ENCODE results near the gene DLG2.

The DLG2 gene

DNA sequence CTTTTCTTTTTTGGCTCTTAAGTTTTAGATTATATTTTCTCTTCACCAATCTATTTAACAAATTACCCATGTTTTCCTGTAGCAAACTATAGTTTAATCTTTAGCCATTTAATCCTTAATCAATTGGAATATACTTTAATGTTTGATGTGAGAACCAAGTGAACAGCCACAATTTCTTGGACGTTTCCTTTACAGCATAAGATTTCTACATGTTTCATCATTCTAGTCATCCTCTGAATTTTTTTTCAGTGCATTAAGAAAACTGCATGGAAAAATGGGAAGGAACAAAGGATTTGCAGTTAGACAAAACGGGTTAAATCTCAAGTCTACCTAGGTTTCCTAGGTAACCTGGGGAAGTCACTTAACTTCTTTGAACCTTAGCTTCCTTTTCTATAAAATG, 1833.8 kb downstream of the DLG2 start:
- no peak for DNase-seq (ENCODE audit: low read depth)
- H3K4me3 ChIP-seq (replicated peaks; ENCODE audit: low read depth, low read length) = no peak overlapping the region
- TF ChIP-seq, protein P1, sequence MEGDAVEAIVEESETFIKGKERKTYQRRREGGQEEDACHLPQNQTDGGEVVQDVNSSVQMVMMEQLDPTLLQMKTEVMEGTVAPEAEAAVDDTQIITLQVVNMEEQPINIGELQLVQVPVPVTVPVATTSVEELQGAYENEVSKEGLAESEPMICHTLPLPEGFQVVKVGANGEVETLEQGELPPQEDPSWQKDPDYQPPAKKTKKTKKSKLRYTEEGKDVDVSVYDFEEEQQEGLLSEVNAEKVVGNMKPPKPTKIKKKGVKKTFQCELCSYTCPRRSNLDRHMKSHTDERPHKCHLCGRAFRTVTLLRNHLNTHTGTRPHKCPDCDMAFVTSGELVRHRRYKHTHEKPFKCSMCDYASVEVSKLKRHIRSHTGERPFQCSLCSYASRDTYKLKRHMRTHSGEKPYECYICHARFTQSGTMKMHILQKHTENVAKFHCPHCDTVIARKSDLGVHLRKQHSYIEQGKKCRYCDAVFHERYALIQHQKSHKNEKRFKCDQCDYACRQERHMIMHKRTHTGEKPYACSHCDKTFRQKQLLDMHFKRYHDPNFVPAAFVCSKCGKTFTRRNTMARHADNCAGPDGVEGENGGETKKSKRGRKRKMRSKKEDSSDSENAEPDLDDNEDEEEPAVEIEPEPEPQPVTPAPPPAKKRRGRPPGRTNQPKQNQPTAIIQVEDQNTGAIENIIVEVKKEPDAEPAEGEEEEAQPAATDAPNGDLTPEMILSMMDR (IDR thresholded peaks at IDR 0.05; ENCODE audit: low read length, missing control alignments) = no peak

DNA sequence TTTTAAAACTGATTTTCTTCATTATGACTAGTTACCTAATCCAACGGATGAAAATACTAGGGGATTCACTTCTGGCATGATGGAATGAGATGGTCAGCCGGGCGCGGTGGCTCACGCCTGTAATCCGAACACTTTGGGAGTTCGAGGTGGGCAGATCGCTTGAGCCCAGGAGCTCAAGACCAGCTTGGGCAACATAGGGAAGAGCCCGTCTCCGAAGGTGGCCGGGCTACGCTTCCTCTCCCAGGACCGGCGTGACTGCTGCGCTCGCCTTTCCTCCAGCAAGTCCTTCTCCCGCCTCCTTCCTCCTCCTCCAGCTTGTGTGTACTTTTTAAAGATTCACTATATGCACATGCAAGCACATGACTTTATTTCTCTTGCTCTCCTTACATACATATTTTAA, 1835.6 kb downstream of the DLG2 start:
- no peak overlapping the region for H3K4me3 ChIP-seq (replicated peaks; ENCODE audit: low read depth, low read length)
- DNase-seq (ENCODE audit: low read depth) = no peak

DNA sequence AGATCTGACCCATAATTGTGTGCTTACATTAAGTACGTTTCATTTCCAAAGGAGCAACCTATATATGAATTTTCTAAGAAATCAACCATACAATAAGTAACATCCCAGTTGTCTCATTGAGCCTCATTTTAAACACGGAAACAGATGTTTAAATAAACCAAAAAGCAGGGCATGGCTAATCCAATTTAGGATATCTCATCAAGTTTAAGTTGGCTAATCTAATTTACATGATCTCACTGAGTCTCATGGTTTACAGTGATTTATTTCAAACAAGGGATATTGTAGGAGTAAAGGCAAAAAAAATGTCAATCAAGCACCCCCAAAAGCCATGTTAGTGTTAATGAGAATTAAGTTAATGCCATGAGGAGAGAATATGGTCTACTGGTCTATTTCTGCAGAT, 1841.2 kb downstream of the DLG2 start:
- no peak for DNase-seq (ENCODE audit: low read depth)
- H3K4me3 ChIP-seq (replicated peaks; ENCODE audit: low read depth, low read length) = no peak overlapping the region
- TF ChIP-seq, protein P1 (IDR thresholded peaks at IDR 0.05; ENCODE audit: low read length, missing control alignments) = no peak

More for the DNA sequence above, 1835.6 kb downstream of the DLG2 start:
- TF ChIP-seq, protein P1 (IDR thresholded peaks at IDR 0.05; ENCODE audit: low read length, missing control alignments) = no peak

DNA sequence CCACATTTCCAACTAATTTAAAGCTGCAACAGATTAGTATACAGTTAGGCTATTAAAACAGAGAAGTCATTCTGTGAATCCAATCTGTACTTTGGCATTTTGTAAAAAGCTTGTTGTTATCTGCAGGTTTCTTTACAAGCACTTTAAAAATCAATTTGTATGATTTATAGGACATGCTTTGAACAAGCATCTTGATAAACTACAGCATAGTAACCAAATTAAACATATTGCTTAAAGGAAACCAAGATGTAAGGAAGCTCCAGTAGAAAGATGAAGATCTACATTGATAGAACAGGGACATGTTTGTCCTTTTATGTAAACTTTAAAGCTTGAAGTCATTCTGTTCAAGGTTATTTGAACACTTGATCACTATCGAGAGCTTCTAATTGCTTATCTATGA, 1842.7 kb downstream of the DLG2 start:
- TF ChIP-seq, protein P1 (IDR thresholded peaks at IDR 0.05; ENCODE audit: low read length, missing control alignments) = no peak
- no peak overlapping the region for H3K4me3 ChIP-seq (replicated peaks; ENCODE audit: low read depth, low read length)
- DNase-seq (ENCODE audit: low read depth) = no peak

DNA sequence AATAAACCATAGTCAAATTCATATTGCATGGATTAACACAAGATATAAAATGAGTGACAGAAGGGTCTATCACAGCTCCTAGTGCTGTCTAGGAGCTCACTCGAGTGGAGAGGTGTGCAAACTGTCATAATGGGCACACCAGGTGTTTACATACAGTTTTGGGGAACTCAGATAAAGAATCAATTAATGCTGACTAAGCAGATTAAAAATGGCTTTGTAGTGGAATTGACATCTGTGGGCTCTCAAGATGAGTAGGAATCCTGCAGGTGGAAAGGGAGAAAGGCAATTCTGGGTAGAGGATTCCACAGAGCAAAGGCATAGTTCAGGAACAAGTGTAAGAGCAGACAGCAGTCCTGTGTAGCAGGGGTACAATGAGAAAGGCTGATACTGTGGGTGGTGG, 1844.8 kb downstream of the DLG2 start:
- no peak overlapping the region for H3K4me3 ChIP-seq (replicated peaks; ENCODE audit: low read depth, low read length)
- no peak for DNase-seq (ENCODE audit: low read depth)
- TF ChIP-seq, protein P1 (IDR thresholded peaks at IDR 0.05; ENCODE audit: low read length, missing control alignments) = no peak

DNA sequence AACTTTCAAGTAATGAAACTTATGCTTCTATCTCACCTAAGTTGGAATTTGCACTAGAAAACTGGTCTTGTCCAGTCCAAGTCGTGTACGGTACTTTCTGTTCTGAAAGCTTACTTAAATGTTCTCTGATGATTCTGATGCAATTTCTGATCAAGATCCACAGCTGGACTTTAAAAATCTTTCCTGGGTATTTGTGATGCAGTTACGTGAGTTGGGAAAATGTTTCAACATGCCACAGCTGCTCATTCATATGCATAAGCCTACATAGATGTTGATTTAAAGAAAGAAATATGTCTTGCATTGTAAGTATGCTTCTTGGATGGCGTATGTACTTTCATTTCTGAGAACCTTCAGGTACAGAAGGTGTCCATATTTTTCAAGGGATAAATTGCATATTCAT, 1847.3 kb downstream of the DLG2 start:
- DNase-seq (ENCODE audit: low read depth) = no peak
- TF ChIP-seq, protein P1 (IDR thresholded peaks at IDR 0.05; ENCODE audit: low read length, missing control alignments) = no peak
- H3K4me3 ChIP-seq (replicated peaks; ENCODE audit: low read depth, low read length) = no peak overlapping the region

DNA sequence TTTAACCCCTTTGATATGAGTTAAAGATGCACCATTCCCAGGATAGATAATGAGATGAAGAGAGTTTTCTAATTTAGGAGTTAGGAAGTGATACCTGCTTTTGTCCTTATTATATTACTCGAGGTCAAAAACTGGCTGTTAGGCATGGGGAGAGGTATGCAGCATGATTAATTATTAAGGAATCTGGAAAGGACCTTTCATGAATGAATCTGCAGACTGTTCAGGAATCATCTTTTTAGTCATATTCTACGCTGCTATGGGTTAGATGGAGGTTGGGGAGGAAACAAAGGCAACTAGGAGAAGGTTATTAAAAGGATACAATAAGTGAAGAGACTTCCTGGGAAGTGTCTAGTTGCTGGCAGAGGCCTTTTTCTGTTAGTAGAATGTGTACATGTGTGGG, 1848.5 kb downstream of the DLG2 start:
- H3K4me3 ChIP-seq (replicated peaks; ENCODE audit: low read depth, low read length) = no peak overlapping the region
- no peak for DNase-seq (ENCODE audit: low read depth)
- TF ChIP-seq, protein P1 (IDR thresholded peaks at IDR 0.05; ENCODE audit: low read length, missing control alignments) = no peak
